ENCODE data around the gene IL18BP.

IL18BP gene

DNA sequence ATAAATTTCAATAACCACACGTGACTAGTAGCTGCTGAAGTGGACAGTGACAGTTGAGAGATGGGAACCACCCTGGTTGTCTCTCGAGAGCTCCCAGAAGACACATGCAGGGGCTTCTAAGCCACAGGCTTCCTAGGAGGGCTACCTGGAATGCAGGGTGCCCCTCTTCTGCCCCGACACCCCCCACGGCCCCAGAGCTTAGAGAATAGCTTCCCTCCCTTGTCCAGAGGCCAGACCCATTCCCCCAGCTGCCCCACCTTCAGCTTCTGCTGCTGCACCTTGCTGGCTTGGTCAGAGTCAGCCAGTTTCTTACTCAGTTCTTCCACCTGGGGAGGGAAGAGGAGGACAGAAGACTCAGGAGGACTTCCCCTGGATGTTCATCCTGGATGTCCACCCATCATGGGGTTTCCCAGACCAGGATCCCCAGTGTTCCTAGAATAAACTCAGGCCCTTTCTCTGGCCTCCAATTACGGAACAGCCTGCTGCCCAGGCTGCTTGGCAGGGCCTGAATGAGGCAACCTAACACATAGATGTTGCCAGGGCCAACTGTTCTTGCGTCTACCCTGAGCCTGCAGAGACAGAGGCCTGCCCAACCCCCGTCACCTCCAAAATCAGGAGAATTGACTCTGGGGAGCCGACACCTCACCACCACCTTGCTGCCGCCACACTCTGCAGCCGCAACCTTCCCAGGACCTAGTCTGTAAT, 12.0 kb downstream of the IL18BP start:
- peak overlapping the region; percentile 9 for H3K27ac ChIP-seq
- H3K36me3 ChIP-seq = peaks cover 100% of the 10 kb centered on the region
- H3K27me3 ChIP-seq = no peaks in the 10 kb centered on the region
- TF ChIP-seq, protein P1, sequence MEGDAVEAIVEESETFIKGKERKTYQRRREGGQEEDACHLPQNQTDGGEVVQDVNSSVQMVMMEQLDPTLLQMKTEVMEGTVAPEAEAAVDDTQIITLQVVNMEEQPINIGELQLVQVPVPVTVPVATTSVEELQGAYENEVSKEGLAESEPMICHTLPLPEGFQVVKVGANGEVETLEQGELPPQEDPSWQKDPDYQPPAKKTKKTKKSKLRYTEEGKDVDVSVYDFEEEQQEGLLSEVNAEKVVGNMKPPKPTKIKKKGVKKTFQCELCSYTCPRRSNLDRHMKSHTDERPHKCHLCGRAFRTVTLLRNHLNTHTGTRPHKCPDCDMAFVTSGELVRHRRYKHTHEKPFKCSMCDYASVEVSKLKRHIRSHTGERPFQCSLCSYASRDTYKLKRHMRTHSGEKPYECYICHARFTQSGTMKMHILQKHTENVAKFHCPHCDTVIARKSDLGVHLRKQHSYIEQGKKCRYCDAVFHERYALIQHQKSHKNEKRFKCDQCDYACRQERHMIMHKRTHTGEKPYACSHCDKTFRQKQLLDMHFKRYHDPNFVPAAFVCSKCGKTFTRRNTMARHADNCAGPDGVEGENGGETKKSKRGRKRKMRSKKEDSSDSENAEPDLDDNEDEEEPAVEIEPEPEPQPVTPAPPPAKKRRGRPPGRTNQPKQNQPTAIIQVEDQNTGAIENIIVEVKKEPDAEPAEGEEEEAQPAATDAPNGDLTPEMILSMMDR (IDR thresholded peaks at IDR 0.05) = no peak
- H3K9me3 ChIP-seq = no peaks in the 10 kb centered on the region
- H3K4me3 ChIP-seq (ENCODE audit: low read depth in 1 of 2, low read length in 1 of 2) = no peak overlapping the region
- H3K4me1 ChIP-seq (ENCODE audit: control insufficient read depth in 1 of 2, insufficient read depth in 1 of 2, low read depth in 1 of 2, low read length in 1 of 2) = no peaks in the 10 kb centered on the region

DNA sequence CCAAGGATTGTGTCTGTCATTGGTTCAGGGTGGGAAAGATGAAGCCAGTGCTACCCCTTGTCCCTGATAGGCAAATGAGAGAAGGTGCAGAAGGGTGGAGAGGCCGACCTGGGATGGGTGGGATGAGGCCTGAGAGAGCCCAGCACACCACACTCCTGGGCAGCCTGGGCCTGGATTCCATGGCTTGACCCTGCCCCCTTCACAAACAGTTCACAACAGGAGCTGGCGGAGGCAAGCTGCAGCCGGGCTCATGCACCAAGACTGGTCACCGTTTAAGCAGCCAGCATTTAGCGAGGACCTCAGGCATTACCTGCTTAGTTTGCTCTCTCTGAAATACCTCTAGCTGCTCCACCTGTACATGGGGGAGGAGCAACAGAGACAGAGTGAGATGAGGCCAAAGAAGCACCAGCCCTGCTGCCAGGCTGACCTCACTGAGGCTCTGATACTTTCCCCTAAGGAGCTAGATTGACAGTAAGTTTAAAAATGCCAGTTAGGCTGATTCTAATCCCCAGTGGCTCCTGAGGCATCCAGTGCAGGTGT, 13.5 kb downstream of the IL18BP start:
- no peaks in the 10 kb centered on the region for H3K9me3 ChIP-seq
- H3K4me3 ChIP-seq (ENCODE audit: low read depth in 1 of 2, low read length in 1 of 2) = no peak overlapping the region
- TF ChIP-seq, protein P1 (IDR thresholded peaks at IDR 0.05) = no peak
- no peaks in the 10 kb centered on the region for H3K4me1 ChIP-seq (ENCODE audit: control insufficient read depth in 1 of 2, insufficient read depth in 1 of 2, low read depth in 1 of 2, low read length in 1 of 2)
- H3K36me3 ChIP-seq = peaks cover 100% of the 10 kb centered on the region
- no peak overlapping the region for H3K27ac ChIP-seq
- H3K27me3 ChIP-seq = no peaks in the 10 kb centered on the region

DNA sequence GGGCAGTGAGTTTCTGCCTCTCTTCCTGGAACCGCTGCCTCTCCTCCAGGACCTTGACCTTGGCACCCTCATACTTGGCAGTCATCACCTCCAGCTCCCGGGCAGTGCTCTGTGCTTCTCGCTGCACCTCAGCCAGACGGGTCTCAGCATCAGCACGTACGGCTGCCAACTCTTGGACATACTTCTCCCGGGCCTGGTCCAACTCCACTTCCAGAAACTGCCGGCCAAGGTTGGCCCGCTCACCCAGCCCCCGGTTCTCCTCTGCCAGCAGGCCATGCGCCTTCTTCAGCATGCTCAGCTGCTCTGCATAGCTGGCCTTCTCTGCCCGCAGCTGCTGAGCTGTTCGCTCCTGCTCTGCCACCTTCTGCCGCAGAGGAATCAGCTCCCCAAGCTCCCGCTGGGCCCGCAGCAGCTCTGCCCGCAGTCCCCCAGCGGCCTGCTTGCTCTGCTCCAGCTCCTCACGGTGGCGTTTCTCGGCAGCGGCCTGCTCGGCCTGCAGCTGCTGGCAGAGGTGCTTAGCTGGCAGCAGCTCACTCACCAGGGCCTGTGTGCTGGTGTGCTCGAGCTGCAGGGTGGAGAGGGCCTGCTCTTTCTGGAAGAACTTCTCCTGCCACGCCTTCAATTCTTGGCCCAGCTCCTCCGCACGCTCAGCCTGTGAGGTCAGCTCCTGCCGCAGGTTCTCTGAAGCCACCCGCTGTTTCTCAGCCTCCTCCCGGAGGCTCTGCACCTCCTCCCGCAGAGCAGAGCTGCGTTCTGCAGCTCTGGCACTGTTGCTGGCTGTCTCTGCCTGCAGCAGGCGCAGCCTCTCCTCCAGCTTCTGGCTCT, 14.4 kb downstream of the IL18BP start:
- no peak overlapping the region for H3K4me3 ChIP-seq (ENCODE audit: low read depth in 1 of 2, low read length in 1 of 2)
- H3K4me1 ChIP-seq (ENCODE audit: control insufficient read depth in 1 of 2, insufficient read depth in 1 of 2, low read depth in 1 of 2, low read length in 1 of 2) = no peaks in the 10 kb centered on the region
- TF ChIP-seq, protein P1 (IDR thresholded peaks at IDR 0.05) = no peak
- peaks cover 100% of the 10 kb centered on the region for H3K36me3 ChIP-seq
- H3K27me3 ChIP-seq = no peaks in the 10 kb centered on the region
- no peak overlapping the region for H3K27ac ChIP-seq
- no peaks in the 10 kb centered on the region for H3K9me3 ChIP-seq

DNA sequence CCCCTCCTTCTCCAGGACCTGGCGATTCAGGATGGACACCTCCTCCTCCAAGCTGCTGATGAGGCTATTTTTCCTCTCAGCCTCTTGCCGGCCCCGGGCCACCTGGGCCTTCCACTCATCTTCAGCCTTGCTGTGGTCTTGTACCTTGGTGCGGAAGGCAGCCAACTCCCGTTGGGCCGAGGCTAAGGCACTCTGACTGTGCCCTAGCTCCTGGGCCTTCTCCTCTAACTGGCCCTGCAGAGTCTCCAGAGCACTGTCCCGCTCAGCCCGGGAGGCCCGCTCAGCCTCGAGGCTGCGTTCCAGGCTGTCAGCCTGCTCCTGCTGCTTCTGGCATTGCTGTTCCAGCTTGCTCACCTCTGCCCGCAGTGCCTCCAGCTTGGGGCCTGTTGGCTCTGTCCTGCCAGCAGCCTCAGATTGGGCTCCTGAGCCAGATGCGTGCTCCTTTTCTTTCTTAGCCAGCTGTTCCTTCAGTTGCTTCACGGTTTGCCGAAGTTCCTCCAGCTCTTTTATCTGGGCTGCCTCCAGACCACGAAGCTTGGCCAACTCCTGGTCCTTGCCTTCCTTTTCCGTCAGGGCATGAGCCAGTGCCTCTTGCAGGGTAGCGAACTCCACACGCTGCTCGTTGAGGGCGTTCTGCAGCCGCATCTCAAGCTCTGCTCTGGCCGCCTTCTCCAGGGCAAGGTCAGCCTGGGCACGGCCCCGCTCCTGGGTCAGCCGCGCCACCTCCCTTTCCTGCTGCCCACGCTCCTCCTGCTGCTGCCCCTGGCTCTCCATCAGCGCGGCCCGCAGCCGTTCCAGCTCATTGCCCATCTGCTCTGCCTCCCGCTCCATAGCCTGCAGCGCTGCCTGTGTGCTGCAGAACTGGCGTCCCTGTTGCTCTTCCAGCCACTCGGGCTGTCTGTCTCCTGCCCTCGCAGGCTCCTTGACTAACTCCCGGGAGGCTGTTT, 15.3 kb downstream of the IL18BP start:
- H3K4me3 ChIP-seq (ENCODE audit: low read depth in 1 of 2, low read length in 1 of 2) = no peak overlapping the region
- peaks cover 100% of the 10 kb centered on the region for H3K36me3 ChIP-seq
- TF ChIP-seq, protein P1 (IDR thresholded peaks at IDR 0.05) = no peak
- no peaks in the 10 kb centered on the region for H3K4me1 ChIP-seq (ENCODE audit: control insufficient read depth in 1 of 2, insufficient read depth in 1 of 2, low read depth in 1 of 2, low read length in 1 of 2)
- no peaks in the 10 kb centered on the region for H3K9me3 ChIP-seq
- no peaks in the 10 kb centered on the region for H3K27me3 ChIP-seq
- H3K27ac ChIP-seq = no peak overlapping the region

DNA sequence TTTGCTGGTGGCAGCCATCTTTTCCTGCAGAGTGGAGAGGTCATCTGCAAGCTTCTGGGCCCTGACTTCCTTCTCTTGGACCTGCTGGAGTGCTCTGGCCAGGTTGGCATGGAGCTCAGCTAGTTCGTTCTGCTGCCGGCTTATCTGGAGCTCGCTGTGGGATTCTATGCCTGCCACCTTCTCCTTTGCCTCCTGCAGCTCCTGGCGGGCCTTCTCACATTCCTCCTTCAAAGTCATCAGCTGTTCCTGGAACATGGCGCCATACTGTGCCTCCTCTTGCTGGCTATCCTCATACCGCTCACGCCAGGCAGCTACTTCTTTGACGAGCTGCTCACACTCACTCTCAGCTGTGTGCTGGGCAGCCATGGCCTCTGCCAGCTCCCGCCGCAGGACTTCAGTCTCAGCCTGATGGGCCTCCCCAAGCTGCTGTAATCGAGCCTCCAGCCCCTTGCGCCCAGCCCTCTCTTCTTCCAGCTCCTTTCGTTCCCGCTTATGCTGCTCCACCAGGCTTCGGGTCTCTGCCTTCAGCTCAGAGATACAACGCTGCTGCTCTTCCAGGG, 16.1 kb downstream of the IL18BP start:
- Histone ChIP-seq H3K9me3 (no peaks in the 10 kb centered on the region), H3K4me1 (ENCODE audit: control insufficient read depth in 1 of 2, insufficient read depth in 1 of 2, low read depth in 1 of 2, low read length in 1 of 2) (no peaks in the 10 kb centered on the region), H3K27ac (no peak overlapping the region), H3K27me3 (no peaks in the 10 kb centered on the region), H3K36me3 (peaks cover 100% of the 10 kb centered on the region), H3K4me3 (ENCODE audit: low read depth in 1 of 2, low read length in 1 of 2) (no peak overlapping the region)
- TF ChIP-seq, protein P1 (IDR thresholded peaks at IDR 0.05) = no peak

Data from neutrophil (primary cell).